Spleen (tissue), 7 donors: ENCODE data around the gene FBLN2.

Experiments
- POLR2A ChIP-seq, 3 donors: fragments of 450-650 bp; IDR thresholded peaks; one replicate each; pipeline ENCODE4 v1.5.1; 2017; ENCODE audit warnings: antibody characterized with exemption in 3 of 3, mild to moderate bottlenecking in 1 of 3
- POLR2AphosphoS5 ChIP-seq, 3 donors: sonication (generic); formaldehyde crosslinking; IDR thresholded peaks; one replicate each; pipeline ENCODE4 v1.5.1; 2017; ENCODE audit warnings: antibody characterized with exemption in 3 of 3
- TF ChIP-seq, protein P1 (sequence below), 11 experiments: fragments of 200-600 bp in 7 of 11; fragments of 450-650 bp in 4 of 11; sonication (generic) in 4 of 11; IDR thresholded peaks in 8 of 11; conservative IDR thresholded peaks in 3 of 11; 1 replicate in 7 of 11; 2 replicates in 4 of 11; pipeline versions ENCODE4 v1.4.0 to v1.8.0; 2016 to 2021; ENCODE audit warnings: antibody characterized with exemption in 11 of 11, inconsistent platforms in 4 of 11, mild to moderate bottlenecking in 1 of 11
- donor health status: DM: no; HTN: no; CAD: no; lungs with moderate emphysema.
- donor health status: DM: no; HTN: no; CAD: no.
- donor health status: DM: no; HTN: no; CAD: no.

DNA sequence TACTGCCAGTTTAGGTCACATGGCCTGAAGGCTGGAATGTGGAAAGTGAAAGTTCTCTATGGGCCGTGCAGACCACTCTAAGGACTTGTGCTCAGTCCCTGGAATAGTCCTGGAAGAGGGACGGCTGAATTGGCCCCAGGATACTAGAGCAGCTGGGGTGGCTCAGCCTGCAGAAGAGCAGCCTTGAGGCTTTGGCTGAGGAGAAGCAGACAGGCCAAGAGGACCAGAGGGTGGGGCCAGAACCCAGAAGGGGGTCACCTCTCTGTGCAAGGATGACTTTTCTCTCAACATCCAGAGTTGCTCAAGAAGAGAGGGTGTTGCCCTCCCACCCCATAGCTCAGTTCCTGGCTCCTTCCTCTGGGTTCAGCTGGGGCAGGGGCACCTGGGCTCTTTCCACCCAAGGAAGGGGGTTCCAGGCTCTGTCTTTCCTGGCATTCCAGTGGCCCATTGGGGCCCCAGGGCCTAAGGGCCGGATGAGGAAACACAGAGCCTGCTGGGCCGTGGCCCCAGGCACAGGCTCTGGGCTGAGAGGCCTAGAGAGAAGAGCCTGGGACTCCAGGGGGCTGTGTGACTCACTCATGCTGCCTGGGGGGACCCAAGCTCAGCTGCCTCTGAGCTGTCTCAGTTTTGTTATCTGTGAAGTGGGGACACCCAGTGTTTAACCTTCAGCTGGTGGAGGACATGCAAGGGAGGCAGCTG is 8.5 kb upstream of the FBLN2 start:
- TF ChIP-seq, protein P1, sequence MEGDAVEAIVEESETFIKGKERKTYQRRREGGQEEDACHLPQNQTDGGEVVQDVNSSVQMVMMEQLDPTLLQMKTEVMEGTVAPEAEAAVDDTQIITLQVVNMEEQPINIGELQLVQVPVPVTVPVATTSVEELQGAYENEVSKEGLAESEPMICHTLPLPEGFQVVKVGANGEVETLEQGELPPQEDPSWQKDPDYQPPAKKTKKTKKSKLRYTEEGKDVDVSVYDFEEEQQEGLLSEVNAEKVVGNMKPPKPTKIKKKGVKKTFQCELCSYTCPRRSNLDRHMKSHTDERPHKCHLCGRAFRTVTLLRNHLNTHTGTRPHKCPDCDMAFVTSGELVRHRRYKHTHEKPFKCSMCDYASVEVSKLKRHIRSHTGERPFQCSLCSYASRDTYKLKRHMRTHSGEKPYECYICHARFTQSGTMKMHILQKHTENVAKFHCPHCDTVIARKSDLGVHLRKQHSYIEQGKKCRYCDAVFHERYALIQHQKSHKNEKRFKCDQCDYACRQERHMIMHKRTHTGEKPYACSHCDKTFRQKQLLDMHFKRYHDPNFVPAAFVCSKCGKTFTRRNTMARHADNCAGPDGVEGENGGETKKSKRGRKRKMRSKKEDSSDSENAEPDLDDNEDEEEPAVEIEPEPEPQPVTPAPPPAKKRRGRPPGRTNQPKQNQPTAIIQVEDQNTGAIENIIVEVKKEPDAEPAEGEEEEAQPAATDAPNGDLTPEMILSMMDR (IDR thresholded peaks at IDR 0.05 in 8 of 11, conservative IDR thresholded peaks at IDR 0.05 in 3 of 11) = no peak
- TF ChIP-seq POLR2AphosphoS5 (IDR thresholded peaks at IDR 0.05) = no peak
- no peak for TF ChIP-seq POLR2A (IDR thresholded peaks at IDR 0.05)
